Measurements from ENCODE around the gene RPS4Y1. TPM values are rescaled to one million over a fixed set of nuclear protein-coding genes. Genes with fewer than 3 reads are reported as not detected.
A peak's percentile ranks its signal among the peaks of the same experiment; 100 is the strongest.
"Not testable (repeated sequence)": the region's sequence is repeated elsewhere in the genome, so short reads cannot be mapped to it uniquely, and the experiment has no call there.

The RPS4Y1 gene
- 231 TPM for total RNA-seq

- DNase-seq (ENCODE audit: low spot score in 2 of 2) = peak in 1 of 2 donors; percentile 35
- FAIRE-seq = no peak
Measured at GRCh38 chrY:2841471-2841893, at the start of gene RPS4Y1. TSS of gene RPS4Y1 (plus strand) at chrY:2841602. CDS start at chrY:2841625, 23 bp downstream.

GRCh38 chrY:2796977-2797523, 44.4 kb upstream of the RPS4Y1 start:
- no peak for FAIRE-seq

GRCh38 chrY:2797991-2798390, 43.4 kb upstream of the RPS4Y1 start:
- DNase-seq (ENCODE audit: low spot score in 2 of 2) = no peak
- no peak for FAIRE-seq

More at GRCh38 chrY:2796977-2797523, 44.4 kb upstream of the RPS4Y1 start:
- DNase-seq (ENCODE audit: low spot score in 2 of 2) = no peak

- no peak for DNase-seq (ENCODE audit: low spot score in 2 of 2)
Measured at GRCh38 chrY:2800246-2800645, 41.2 kb upstream of the RPS4Y1 start.

GRCh38 chrY:2817146-2817896, 24.1 kb upstream of the RPS4Y1 start:
- not testable (repeated sequence) for FAIRE-seq

More at GRCh38 chrY:2800246-2800645, 41.2 kb upstream of the RPS4Y1 start:
- no peak for FAIRE-seq

GRCh38 chrY:2824471-2824870, 16.9 kb upstream of the RPS4Y1 start:
- FAIRE-seq (no peak), DNase-seq (ENCODE audit: low spot score in 2 of 2) (no peak)

More at GRCh38 chrY:2817146-2817896, 24.1 kb upstream of the RPS4Y1 start:
- DNase-seq (ENCODE audit: low spot score in 2 of 2) = not testable (repeated sequence)

GRCh38 chrY:2828497-2828896, 12.9 kb upstream of the RPS4Y1 start:
- DNase-seq (ENCODE audit: low spot score in 2 of 2) (no peak), FAIRE-seq (no peak)

- DNase-seq (ENCODE audit: low spot score in 2 of 2) (no peak), FAIRE-seq (no peak)
Measured at GRCh38 chrY:2835230-2835629, 6.2 kb upstream of the RPS4Y1 start.

- DNase-seq (ENCODE audit: low spot score in 2 of 2) (no peak), FAIRE-seq (no peak)
Measured at GRCh38 chrY:2837078-2837477, 4.3 kb upstream of the RPS4Y1 start.

GRCh38 chrY:2837932-2838331, 3.5 kb upstream of the RPS4Y1 start:
- DNase-seq (ENCODE audit: low spot score in 2 of 2) = no peak
- no peak for FAIRE-seq

- FAIRE-seq (no peak), DNase-seq (ENCODE audit: low spot score in 2 of 2) (no peak)
Measured at GRCh38 chrY:2846791-2847190, 5.4 kb downstream of the RPS4Y1 start.

- DNase-seq (ENCODE audit: low spot score in 2 of 2) (no peak), FAIRE-seq (no peak)
Measured at GRCh38 chrY:2848384-2848783, 7.0 kb downstream of the RPS4Y1 start.

GRCh38 chrY:2849368-2849767, 8.0 kb downstream of the RPS4Y1 start:
- no peak for DNase-seq (ENCODE audit: low spot score in 2 of 2)
- no peak for FAIRE-seq

- no peak for DNase-seq (ENCODE audit: low spot score in 2 of 2)
Measured at GRCh38 chrY:2854145-2854774, 12.9 kb downstream of the RPS4Y1 start.

GRCh38 chrY:2857068-2857467, 15.7 kb downstream of the RPS4Y1 start:
- no peak for FAIRE-seq
- DNase-seq (ENCODE audit: low spot score in 2 of 2) = no peak

More at GRCh38 chrY:2854145-2854774, 12.9 kb downstream of the RPS4Y1 start:
- no peak for FAIRE-seq

GRCh38 chrY:2857686-2858085, 16.3 kb downstream of the RPS4Y1 start:
- FAIRE-seq (no peak), DNase-seq (ENCODE audit: low spot score in 2 of 2) (no peak)

- FAIRE-seq (no peak), DNase-seq (ENCODE audit: low spot score in 2 of 2) (no peak)
Measured at GRCh38 chrY:2859782-2860181, 18.4 kb downstream of the RPS4Y1 start.

- FAIRE-seq = no peak
- no peak for DNase-seq (ENCODE audit: low spot score in 2 of 2)
Measured at GRCh38 chrY:2860511-2860910, 19.1 kb downstream of the RPS4Y1 start.

GRCh38 chrY:2866581-2866980, 25.2 kb downstream of the RPS4Y1 start:
- FAIRE-seq (no peak), DNase-seq (ENCODE audit: low spot score in 2 of 2) (no peak)

GRCh38 chrY:2867469-2867868, 26.1 kb downstream of the RPS4Y1 start:
- DNase-seq (ENCODE audit: low spot score in 2 of 2) (no peak), FAIRE-seq (no peak)

GRCh38 chrY:2868035-2868607, 26.7 kb downstream of the RPS4Y1 start:
- no peak for FAIRE-seq
- DNase-seq (ENCODE audit: low spot score in 2 of 2) = no peak
